GM23338 (cell line): ENCODE data around the gene NEK7. TPM values are rescaled to one million over a fixed set of nuclear protein-coding genes. Genes with fewer than 3 reads are reported as not detected.

Source experiments
- ATAC-seq: fragments of 200-7000 bp; cut with Tn5 transposase; 3 replicates; pipeline ENCODE4 v1.9.1; 2020
- DNase-seq: peaks from one replicate; pipeline ENCODE4 v3.0.0-alpha.2; 2015; ENCODE audit warnings: low spot score
- H2AFZ ChIP-seq: fragments of 200-600 bp; sonication (generic); 2 replicates; pipeline ENCODE4 v1.8.0; 2016; ENCODE audit warnings: antibody characterized with exemption, mild to moderate bottlenecking, moderate library complexity
- H3F3A ChIP-seq: fragments of 200-600 bp; sonication (generic); replicated peaks from 2 replicates; pipeline ENCODE4 v1.8.0; 2017; ENCODE audit warnings: antibody characterized with exemption, mixed run types, low read depth
- H3K27ac ChIP-seq: fragments of 200-600 bp; sonication (generic); 2 replicates; pipeline ENCODE4 v1.6.1; 2016; ENCODE audit warnings: low read depth
- H3K27me3 ChIP-seq: fragments of 200-600 bp; sonication (generic); 2 replicates; pipeline ENCODE4 v1.8.0; 2016; ENCODE audit warnings: mild to moderate bottlenecking, mixed run types, moderate library complexity; ENCODE audit not compliant: insufficient read depth
- H3K36me3 ChIP-seq: fragments of 200-600 bp; sonication (generic); 2 replicates; pipeline ENCODE4 v1.8.0; 2016; ENCODE audit warnings: mild to moderate bottlenecking; ENCODE audit not compliant: insufficient read depth
- H3K4me1 ChIP-seq: fragments of 200-600 bp; sonication (generic); 2 replicates; pipeline ENCODE4 v1.8.0; 2016; ENCODE audit warnings: mild to moderate bottlenecking, moderate library complexity; ENCODE audit not compliant: insufficient read depth
- H3K4me2 ChIP-seq: fragments of 200-600 bp; sonication (generic); 2 replicates; pipeline ENCODE4 v1.7.1; 2017; ENCODE audit warnings: mixed run types
- H3K4me3 ChIP-seq: fragments of 200-600 bp; sonication (generic); 2 replicates; pipeline ENCODE4 v1.6.1; 2016; ENCODE audit warnings: mixed run types
- H3K79me2 ChIP-seq: fragments of 200-600 bp; sonication (generic); replicated peaks from 2 replicates; pipeline ENCODE4 v1.8.0; 2017; ENCODE audit warnings: mild to moderate bottlenecking; ENCODE audit not compliant: insufficient read depth
- H3K9me2 ChIP-seq: fragments of 200-600 bp; sonication (generic); 2 replicates; pipeline ENCODE4 v1.8.0; 2017; ENCODE audit not compliant: insufficient read depth
- H4K20me1 ChIP-seq: fragments of 200-600 bp; sonication (generic); replicated peaks from 2 replicates; pipeline ENCODE4 v1.8.0; 2017; ENCODE audit warnings: mild to moderate bottlenecking; ENCODE audit not compliant: insufficient read depth
- H3K27ac Mint-ChIP-seq: 2 replicates; pipeline ENCODE4 v1.8.0; 2020; ENCODE audit warnings: inconsistent platforms, mild to moderate bottlenecking, moderate library complexity, mixed read lengths
- H3K27me3 Mint-ChIP-seq: 3 replicates; pipeline ENCODE4 v1.8.0; 2022; ENCODE audit warnings: low read depth, mild to moderate bottlenecking, moderate library complexity, mixed read lengths, inconsistent platforms; ENCODE audit not compliant: insufficient read depth, poor library complexity
- H3K36me3 Mint-ChIP-seq: 3 replicates; pipeline ENCODE4 v1.8.0; 2021; ENCODE audit warnings: low read depth, mild to moderate bottlenecking, inconsistent platforms, moderate library complexity, mixed read lengths
- H3K4me1 Mint-ChIP-seq: 3 replicates; pipeline ENCODE4 v1.8.0; 2020; ENCODE audit warnings: mild to moderate bottlenecking, inconsistent platforms, mixed read lengths
- H3K4me3 Mint-ChIP-seq: 3 replicates; pipeline ENCODE4 v1.8.0; 2021; ENCODE audit warnings: moderate library complexity, mild to moderate bottlenecking, inconsistent platforms, mixed read lengths
- H3K9me3 Mint-ChIP-seq: 3 replicates; pipeline ENCODE4 v1.8.0; 2020; ENCODE audit warnings: moderate library complexity, mild to moderate bottlenecking, inconsistent platforms, mixed read lengths
- EZH2phosphoT487 ChIP-seq: fragments of 200-600 bp; sonication (generic); IDR thresholded peaks from one replicate; pipeline ENCODE4 v1.8.1; 2018; ENCODE audit warnings: antibody characterized with exemption; ENCODE audit not compliant: unreplicated experiment
- ZNF331 ChIP-seq: fragments of 250-450 bp; sonication (Bioruptor Pico); IDR thresholded peaks from 2 replicates; pipeline ENCODE4 v1.5.0; 2020; ENCODE audit warnings: low read depth, mild to moderate bottlenecking, moderate library complexity
- ZNF462 ChIP-seq: fragments of 250-450 bp; sonication (Bioruptor Pico); IDR thresholded peaks from 2 replicates; pipeline ENCODE4 v1.5.0; 2020; ENCODE audit warnings: mild to moderate bottlenecking, moderate library complexity
- polyA plus RNA-seq: library from polyadenylated mRNA; unstranded; fragments of >200 nt; fragmentation: Nextera tagmentation; extraction: Ambion mirVana; gene quantifications from 2 replicates; pipeline ENCODE4 v1.2.1, GENCODE V29; 2016
- total RNA-seq: library from RNA; depleted of rRNA; stranded (reverse); fragments of >200 nt; shearing (Covaris generic); gene quantifications from 2 replicates; pipeline ENCODE4 v1.2.3, GENCODE V29; 2014
- TF ChIP-seq, protein P1 (sequence below): IDR thresholded peaks from one replicate; pipeline ENCODE4 v1.6.1; 2018; ENCODE audit warnings: antibody characterized with exemption; ENCODE audit not compliant: unreplicated experiment

Gene NEK7
- total and polyA plus RNA-seq, 2 experiments from 2014 or later = 4.8 to 15.3 TPM

GRCh38 chr1:198183605-198184004, 26.8 kb downstream of the NEK7 start (continued):
- TF ChIP-seq ZNF462 (CRISPR knock-in tag) = no peak
- TF ChIP-seq, protein P1, sequence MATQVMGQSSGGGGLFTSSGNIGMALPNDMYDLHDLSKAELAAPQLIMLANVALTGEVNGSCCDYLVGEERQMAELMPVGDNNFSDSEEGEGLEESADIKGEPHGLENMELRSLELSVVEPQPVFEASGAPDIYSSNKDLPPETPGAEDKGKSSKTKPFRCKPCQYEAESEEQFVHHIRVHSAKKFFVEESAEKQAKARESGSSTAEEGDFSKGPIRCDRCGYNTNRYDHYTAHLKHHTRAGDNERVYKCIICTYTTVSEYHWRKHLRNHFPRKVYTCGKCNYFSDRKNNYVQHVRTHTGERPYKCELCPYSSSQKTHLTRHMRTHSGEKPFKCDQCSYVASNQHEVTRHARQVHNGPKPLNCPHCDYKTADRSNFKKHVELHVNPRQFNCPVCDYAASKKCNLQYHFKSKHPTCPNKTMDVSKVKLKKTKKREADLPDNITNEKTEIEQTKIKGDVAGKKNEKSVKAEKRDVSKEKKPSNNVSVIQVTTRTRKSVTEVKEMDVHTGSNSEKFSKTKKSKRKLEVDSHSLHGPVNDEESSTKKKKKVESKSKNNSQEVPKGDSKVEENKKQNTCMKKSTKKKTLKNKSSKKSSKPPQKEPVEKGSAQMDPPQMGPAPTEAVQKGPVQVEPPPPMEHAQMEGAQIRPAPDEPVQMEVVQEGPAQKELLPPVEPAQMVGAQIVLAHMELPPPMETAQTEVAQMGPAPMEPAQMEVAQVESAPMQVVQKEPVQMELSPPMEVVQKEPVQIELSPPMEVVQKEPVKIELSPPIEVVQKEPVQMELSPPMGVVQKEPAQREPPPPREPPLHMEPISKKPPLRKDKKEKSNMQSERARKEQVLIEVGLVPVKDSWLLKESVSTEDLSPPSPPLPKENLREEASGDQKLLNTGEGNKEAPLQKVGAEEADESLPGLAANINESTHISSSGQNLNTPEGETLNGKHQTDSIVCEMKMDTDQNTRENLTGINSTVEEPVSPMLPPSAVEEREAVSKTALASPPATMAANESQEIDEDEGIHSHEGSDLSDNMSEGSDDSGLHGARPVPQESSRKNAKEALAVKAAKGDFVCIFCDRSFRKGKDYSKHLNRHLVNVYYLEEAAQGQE = no peak
- no peak for TF ChIP-seq ZNF331 (CRISPR knock-in tag)
- TF ChIP-seq EZH2phosphoT487 = no peak

- H3K9me2 ChIP-seq = no peaks in the 10 kb centered on the region
- Mint-ChIP-seq H3K4me3 (no peak overlapping the region), H3K27me3 (no peaks in the 10 kb centered on the region), H3K9me3 (no peaks in the 10 kb centered on the region), H3K27ac (no peak overlapping the region), H3K4me1 (peaks cover 11% of the 10 kb centered on the region; the same call in 2 of the 3 replicates), H3K36me3 (no peaks in the 10 kb centered on the region)
- no peak for ATAC-seq
- H3K4me1 ChIP-seq = peaks cover 6% of the 10 kb centered on the region
- H2AFZ ChIP-seq = no peak overlapping the region
- no peak overlapping the region for H3K27ac ChIP-seq
- DNase-seq = no peak
- no peak overlapping the region for H3K4me2 ChIP-seq
- H3K4me3 ChIP-seq = no peak overlapping the region
- H3K27me3 ChIP-seq = no peaks in the 10 kb centered on the region
- no peaks in the 10 kb centered on the region for H3F3A ChIP-seq
- no peaks in the 10 kb centered on the region for H3K36me3 ChIP-seq
- H4K20me1 ChIP-seq = no peaks in the 10 kb centered on the region
- H3K79me2 ChIP-seq = peaks cover 94% of the 10 kb centered on the region
- TF ChIP-seq EZH2phosphoT487 = no peak
- TF ChIP-seq, protein P1 = no peak
These were observed 27.7 kb downstream of the NEK7 start for GRCh38 chr1:198184516-198184915.
